Tibial artery (tissue), 4 donors: ENCODE results near the gene CDCP1.
A peak's percentile ranks its signal among the peaks of the same experiment; 100 is the strongest.

Experiments
- DNase-seq, 2 donors: peaks; one replicate each; pipeline ENCODE4 v3.0.0-alpha.2; 2019
- H3K27ac ChIP-seq, 2 donors: fragments of 200-600 bp; sonication (generic) in 1 of 2; 1 replicate in 1 of 2; 2 replicates in 1 of 2; pipeline ENCODE4 v1.5.1; 2018 to 2019; ENCODE audit warnings: mild to moderate bottlenecking in 1 of 2
- H3K27me3 ChIP-seq, 2 donors: fragments of 200-600 bp; sonication (generic) in 1 of 2; one replicate each; pipeline versions ENCODE4 v1.5.1 to v1.6.0; 2016 to 2019
- H3K36me3 ChIP-seq, 3 donors: fragments of 200-600 bp; sonication (generic) in 2 of 3; one replicate each; pipeline ENCODE4 v1.5.1; 2016 to 2019; ENCODE audit warnings: mild to moderate bottlenecking in 2 of 3
- H3K4me1 ChIP-seq, 4 donors: fragments of 200-600 bp; sonication (generic) in 2 of 4; 1 replicate in 3 of 4; 2 replicates in 1 of 4; pipeline ENCODE4 v1.5.1; 2016 to 2019
- H3K4me3 ChIP-seq, 2 donors: fragments of 200-600 bp; sonication (generic) in 1 of 2; 1 replicate in 1 of 2; 2 replicates in 1 of 2; pipeline ENCODE4 v1.5.1; 2018 to 2019; ENCODE audit warnings: mild to moderate bottlenecking in 2 of 2
- H3K9me3 ChIP-seq, 3 donors: fragments of 200-600 bp; sonication (generic) in 1 of 3; one replicate each; pipeline ENCODE4 v1.5.1; 2016 to 2019
- intact Hi-C: fragments of 100-400 bp; cut with DNase I; formaldehyde crosslinking; loops from one replicate; pipeline ENCODE4 v1.15.0; 2023; ENCODE audit warnings: low total_unique reads
- TF ChIP-seq, protein P1 (sequence below), 2 experiments: fragments of 200-600 bp in 1 of 2; fragments of 450-650 bp in 1 of 2; IDR thresholded peaks; one replicate each; pipeline ENCODE4 v1.5.1; 2017 to 2019; ENCODE audit warnings: antibody characterized with exemption in 2 of 2, mild to moderate bottlenecking in 1 of 2, moderate library complexity in 1 of 2

The CDCP1 gene

GRCh38 chr3:45182915-45183871 lies 37.0 kb upstream of the CDCP1 start:
- Histone ChIP-seq H3K27me3 (no peaks in the 10 kb centered on the region), H3K36me3 (no peaks in the 10 kb centered on the region), H3K27ac (no peak overlapping the region), H3K4me3 (no peak overlapping the region), H3K4me1 (no peaks in the 10 kb centered on the region), H3K9me3 (no peaks in the 10 kb centered on the region)
- peak in 1 of 2 donors; percentile 24 for DNase-seq
- TF ChIP-seq, protein P1, sequence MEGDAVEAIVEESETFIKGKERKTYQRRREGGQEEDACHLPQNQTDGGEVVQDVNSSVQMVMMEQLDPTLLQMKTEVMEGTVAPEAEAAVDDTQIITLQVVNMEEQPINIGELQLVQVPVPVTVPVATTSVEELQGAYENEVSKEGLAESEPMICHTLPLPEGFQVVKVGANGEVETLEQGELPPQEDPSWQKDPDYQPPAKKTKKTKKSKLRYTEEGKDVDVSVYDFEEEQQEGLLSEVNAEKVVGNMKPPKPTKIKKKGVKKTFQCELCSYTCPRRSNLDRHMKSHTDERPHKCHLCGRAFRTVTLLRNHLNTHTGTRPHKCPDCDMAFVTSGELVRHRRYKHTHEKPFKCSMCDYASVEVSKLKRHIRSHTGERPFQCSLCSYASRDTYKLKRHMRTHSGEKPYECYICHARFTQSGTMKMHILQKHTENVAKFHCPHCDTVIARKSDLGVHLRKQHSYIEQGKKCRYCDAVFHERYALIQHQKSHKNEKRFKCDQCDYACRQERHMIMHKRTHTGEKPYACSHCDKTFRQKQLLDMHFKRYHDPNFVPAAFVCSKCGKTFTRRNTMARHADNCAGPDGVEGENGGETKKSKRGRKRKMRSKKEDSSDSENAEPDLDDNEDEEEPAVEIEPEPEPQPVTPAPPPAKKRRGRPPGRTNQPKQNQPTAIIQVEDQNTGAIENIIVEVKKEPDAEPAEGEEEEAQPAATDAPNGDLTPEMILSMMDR (IDR thresholded peaks at IDR 0.05), result no peak
- intact Hi-C loops, result no loop called here

DNA sequence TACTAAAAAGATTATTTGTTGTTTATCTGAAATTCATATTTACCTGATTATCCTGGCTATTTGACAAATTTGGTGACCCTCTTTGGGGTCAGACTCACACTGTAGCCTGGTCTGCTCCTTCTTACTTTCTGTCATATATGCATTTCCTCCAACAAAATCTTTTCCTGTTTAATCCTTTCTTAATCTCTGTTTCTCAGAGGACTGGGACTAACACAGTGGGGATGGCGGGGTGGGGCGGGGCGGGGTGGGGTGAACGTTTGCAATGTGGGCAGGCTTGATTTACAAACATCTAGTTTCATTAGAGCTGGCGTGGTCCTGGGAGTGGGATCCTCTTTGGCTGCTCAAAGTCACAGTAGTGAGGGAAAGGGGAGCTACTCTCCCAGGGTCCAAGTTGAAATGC lies 35.3 kb upstream of the CDCP1 start:
- no peak overlapping the region for H3K27ac ChIP-seq
- TF ChIP-seq, protein P1 (IDR thresholded peaks at IDR 0.05), result no peak
- intact Hi-C loops, result no loop called here

DNA sequence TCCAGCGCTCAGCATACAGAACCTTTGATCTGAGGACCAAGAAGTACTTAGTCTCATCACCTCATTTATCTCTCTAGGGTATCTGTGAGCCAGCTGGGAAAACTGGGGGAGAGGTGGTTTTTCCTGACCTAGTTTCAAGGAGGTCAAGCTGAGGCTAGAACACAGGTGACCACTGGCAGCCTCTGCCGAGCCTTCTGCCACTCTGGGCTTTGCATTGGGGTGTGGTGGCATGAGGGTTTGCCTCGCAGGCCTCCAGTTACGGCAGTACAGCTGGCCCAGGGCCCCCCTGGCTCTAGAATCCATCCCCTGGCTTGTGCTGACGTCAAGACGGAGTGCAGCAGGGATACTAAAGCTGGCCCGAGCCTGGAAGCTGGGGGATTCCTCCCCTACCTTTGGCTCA lies 34.7 kb upstream of the CDCP1 start:
- Histone ChIP-seq H3K27me3 (no peaks in the 10 kb centered on the region), H3K4me3 (no peak overlapping the region), H3K27ac (no peak overlapping the region), H3K9me3 (no peaks in the 10 kb centered on the region), H3K36me3 (no peaks in the 10 kb centered on the region), H3K4me1 (no peaks in the 10 kb centered on the region)
- intact Hi-C loops, result no loop called here
- no peak for DNase-seq
- TF ChIP-seq, protein P1 (IDR thresholded peaks at IDR 0.05), result no peak

More for the DNA sequence above, 35.3 kb upstream of the CDCP1 start:
- Histone ChIP-seq H3K4me1 (no peaks in the 10 kb centered on the region), H3K9me3 (no peaks in the 10 kb centered on the region), H3K27me3 (no peaks in the 10 kb centered on the region), H3K36me3 (no peaks in the 10 kb centered on the region), H3K4me3 (no peak overlapping the region)
- no peak for DNase-seq

DNA sequence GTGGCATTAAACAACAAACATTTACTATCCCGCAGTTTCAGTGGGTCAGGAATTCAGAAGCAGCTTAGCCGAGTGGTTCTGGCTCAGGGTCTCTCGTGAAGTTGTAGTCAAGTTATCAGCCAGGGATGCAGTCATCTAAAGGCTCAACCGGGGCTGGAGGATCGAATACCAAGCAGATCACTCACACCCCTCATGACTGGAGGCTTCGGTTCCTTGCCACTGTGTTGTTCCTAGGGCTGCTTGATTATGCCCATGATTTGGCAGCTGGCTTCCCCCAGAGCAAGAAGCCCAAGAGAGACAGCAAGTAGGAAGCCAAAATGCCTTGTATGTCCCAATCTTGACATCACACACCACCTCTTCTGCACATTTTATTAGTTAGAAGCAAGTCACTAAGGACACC lies 33.9 kb upstream of the CDCP1 start:
- H3K4me1 ChIP-seq, result no peaks in the 10 kb centered on the region

GRCh38 chr3:45179163-45179562 lies 33.0 kb upstream of the CDCP1 start:
- TF ChIP-seq, protein P1 (IDR thresholded peaks at IDR 0.05), result no peak
- Histone ChIP-seq H3K4me3 (no peak overlapping the region), H3K9me3 (no peaks in the 10 kb centered on the region), H3K4me1 (no peaks in the 10 kb centered on the region), H3K27me3 (no peaks in the 10 kb centered on the region), H3K27ac (no peak overlapping the region), H3K36me3 (no peaks in the 10 kb centered on the region)
- intact Hi-C loops, result no loop called here
- DNase-seq, result no peak

More for the DNA sequence above, 33.9 kb upstream of the CDCP1 start:
- TF ChIP-seq, protein P1 (IDR thresholded peaks at IDR 0.05), result no peak
- DNase-seq, result no peak
- Histone ChIP-seq H3K9me3 (no peaks in the 10 kb centered on the region), H3K27me3 (no peaks in the 10 kb centered on the region), H3K4me3 (no peak overlapping the region), H3K36me3 (no peaks in the 10 kb centered on the region), H3K27ac (no peak overlapping the region)
- intact Hi-C loops, result no loop called here
